Liver (tissue), 9 donors: ENCODE results near the gene ST3GAL3. TPM values are rescaled to one million over a fixed set of nuclear protein-coding genes. Genes with fewer than 3 reads are reported as not detected.

Source experiments
- DNase-seq: peaks from one replicate; pipeline ENCODE4 v3.0.0-alpha.2; 2017; ENCODE audit warnings: low spot score
- H3K27ac ChIP-seq, 2 donors: one replicate each; pipeline ENCODE4 v1.7.0; 2013; ENCODE audit warnings: inconsistent platforms in 2 of 2, low read length in 2 of 2, control low read depth in 1 of 2, low read depth in 1 of 2, mild to moderate bottlenecking in 1 of 2
- H3K27me3 ChIP-seq, 4 donors: one replicate each; pipeline versions ENCODE4 v1.6.1 to v1.7.0; 2013; ENCODE audit warnings: low read length in 3 of 4, inconsistent platforms in 1 of 4, mild to moderate bottlenecking in 1 of 4, moderate library complexity in 1 of 4; ENCODE audit not compliant: control insufficient read depth in 4 of 4, insufficient read depth in 4 of 4
- H3K36me3 ChIP-seq, 4 donors: one replicate each; pipeline versions ENCODE4 v1.6.1 to v1.7.0; 2013; ENCODE audit warnings: low read length in 3 of 4, mild to moderate bottlenecking in 3 of 4, low read depth in 1 of 4, moderate library complexity in 1 of 4; ENCODE audit not compliant: control insufficient read depth in 4 of 4, insufficient read depth in 3 of 4
- H3K4me1 ChIP-seq, 4 donors: one replicate each; pipeline versions ENCODE4 v1.6.1 to v1.7.0; 2013; ENCODE audit warnings: low read length in 3 of 4, mild to moderate bottlenecking in 3 of 4, moderate library complexity in 1 of 4; ENCODE audit not compliant: control insufficient read depth in 4 of 4, insufficient read depth in 4 of 4
- H3K4me3 ChIP-seq, 3 donors: one replicate each; pipeline versions ENCODE4 v1.6.1 to v1.7.0; 2013; ENCODE audit warnings: low read length in 3 of 3, control low read depth in 1 of 3, low read depth in 1 of 3, mild to moderate bottlenecking in 1 of 3
- H3K9ac ChIP-seq, 2 donors: one replicate each; pipeline ENCODE4 v1.7.0; 2013; ENCODE audit warnings: low read length in 2 of 2, mild to moderate bottlenecking in 2 of 2, moderate library complexity in 2 of 2, control low read depth in 1 of 2, low read depth in 1 of 2
- H3K9me3 ChIP-seq, 4 donors: one replicate each; pipeline versions ENCODE4 v1.6.1 to v1.7.0; 2013; ENCODE audit warnings: low read length in 3 of 4; ENCODE audit not compliant: control insufficient read depth in 4 of 4
- ATF3 ChIP-seq: IDR thresholded peaks from 2 replicates; pipeline ENCODE4 v1.6.1; 2016; ENCODE audit warnings: antibody characterized with exemption
- CTCF ChIP-seq: fragments of 150-350 bp; IDR thresholded peaks from 2 replicates; pipeline ENCODE4 v1.5.1; 2017; ENCODE audit warnings: improper control_type of control experiment, low read depth, low read length; ENCODE audit not compliant: missing input control
- EGR1 ChIP-seq, 2 donors: IDR thresholded peaks; 2 replicates each; pipeline ENCODE4 v1.6.1; 2016 to 2018; ENCODE audit warnings: antibody characterized with exemption in 2 of 2, low read depth in 2 of 2
- HNF4A ChIP-seq, 2 donors: conservative IDR thresholded peaks; 2 replicates each; pipeline ENCODE4 v1.6.1; 2016; ENCODE audit warnings: antibody characterized with exemption in 2 of 2, mild to moderate bottlenecking in 2 of 2
- HNF4G ChIP-seq: IDR thresholded peaks from 2 replicates; pipeline ENCODE4 v1.6.1; 2016; ENCODE audit warnings: antibody characterized with exemption
- JUND ChIP-seq, 2 donors: IDR thresholded peaks; 2 replicates each; pipeline ENCODE4 v1.6.1; 2016; ENCODE audit warnings: antibody characterized with exemption in 2 of 2
- NR2F2 ChIP-seq: IDR thresholded peaks from 2 replicates; pipeline ENCODE4 v1.6.1; 2016; ENCODE audit warnings: antibody characterized with exemption
- RAD21 ChIP-seq, 2 donors: IDR thresholded peaks; 2 replicates each; pipeline ENCODE4 v1.6.1; 2016; ENCODE audit warnings: antibody characterized with exemption in 2 of 2, mild to moderate bottlenecking in 2 of 2
- REST ChIP-seq: IDR thresholded peaks from 2 replicates; pipeline ENCODE4 v1.6.1; 2016; ENCODE audit warnings: antibody characterized with exemption, mild to moderate bottlenecking
- RXRA ChIP-seq, 2 donors: IDR thresholded peaks; 2 replicates each; pipeline ENCODE4 v1.6.1; 2017 to 2018; ENCODE audit warnings: antibody characterized with exemption in 2 of 2, mild to moderate bottlenecking in 1 of 2
- SP1 ChIP-seq: IDR thresholded peaks from 2 replicates; pipeline ENCODE4 v1.6.1; 2018; ENCODE audit warnings: antibody characterized with exemption, mild to moderate bottlenecking
- TAF1 ChIP-seq: conservative IDR thresholded peaks from 2 replicates; pipeline ENCODE4 v1.6.1; 2016; ENCODE audit warnings: antibody characterized with exemption, mild to moderate bottlenecking
- ZBTB33 ChIP-seq: IDR thresholded peaks from 2 replicates; pipeline ENCODE4 v1.6.1; 2016; ENCODE audit warnings: antibody characterized with exemption
- WGBS: extraction: QIAGEN DNeasy Blood & Tissue Kit; methylation state at CpG from one replicate; pipeline ENCODE4 v1.1.7; 2013; 5-methylcytosine and 5-hydroxymethylcytosine counted together
- polyA plus RNA-seq, 2 donors: library from polyadenylated mRNA; stranded (reverse) in 1 of 2; unstranded in 1 of 2; fragments of 200-250 nt in 1 of 2; fragments of >200 nt in 1 of 2; fragmentation: Nextera tagmentation in 1 of 2; extraction: Ambion mirVana in 1 of 2; gene quantifications; one replicate each; pipeline versions ENCODE4 v1.2.1 to v1.2.3, GENCODE V29; 2013 to 2015
- total RNA-seq, 2 donors: library from RNA; depleted of rRNA; stranded (reverse); fragments of >200 nt; gene quantifications; one replicate each; pipeline ENCODE4 v1.2.3, GENCODE V29; 2014
- TF ChIP-seq, protein P1 (sequence below): IDR thresholded peaks from 2 replicates; pipeline ENCODE4 v1.6.1; 2016; ENCODE audit warnings: antibody characterized with exemption
- donor health status: healthy.
- donor health status: healthy.
- donor health status: healthy.
- donor health status: healthy.
- donor health status: healthy.

The ST3GAL3 gene
- total and polyA plus RNA-seq, 4 donors, result 4.9 to 11.4 (median 8.1) TPM

GRCh38 chr1:43850591-43851233 is 143.4 kb downstream of the ST3GAL3 start:
- Histone ChIP-seq H3K27me3 (no peaks in the 10 kb centered on the region), H3K4me3 (no peak overlapping the region), H3K9ac (no peak overlapping the region), H3K9me3 (no peaks in the 10 kb centered on the region), H3K27ac (no peak overlapping the region), H3K36me3 (no peaks in the 10 kb centered on the region), H3K4me1 (no peaks in the 10 kb centered on the region)
- 96% methylated on average over 8 of the region's 8 CpGs for WGBS
- no peak for DNase-seq
- TF ChIP-seq ZBTB33 (no peak), EGR1 (IDR thresholded peaks at IDR 0.05; ENCODE audit: low read depth in 2 of 2) (no peak), REST (no peak), HNF4G (no peak), SP1 (no peak), CTCF (no peak), HNF4A (conservative IDR thresholded peaks at IDR 0.05) (no peak)

GRCh38 chr1:43851561-43852338 is 144.4 kb downstream of the ST3GAL3 start:
- H3K4me3 ChIP-seq, result no peak overlapping the region
- 94% methylated on average over 17 of the region's 17 CpGs for WGBS
- no peaks in the 10 kb centered on the region for H3K36me3 ChIP-seq
- no peaks in the 10 kb centered on the region for H3K27me3 ChIP-seq
- H3K9me3 ChIP-seq, result no peaks in the 10 kb centered on the region
- H3K4me1 ChIP-seq, result no peaks in the 10 kb centered on the region
- DNase-seq, result no peak
- H3K9ac ChIP-seq, result no peak overlapping the region
- H3K27ac ChIP-seq, result no peak overlapping the region
- no peak for TF ChIP-seq EGR1 (IDR thresholded peaks at IDR 0.05; ENCODE audit: low read depth in 2 of 2)
- TF ChIP-seq RAD21 (IDR thresholded peaks at IDR 0.05), result no peak
- TF ChIP-seq NR2F2, result no peak
- no peak for TF ChIP-seq ZBTB33
- no peak for TF ChIP-seq REST
- TF ChIP-seq, protein P1, sequence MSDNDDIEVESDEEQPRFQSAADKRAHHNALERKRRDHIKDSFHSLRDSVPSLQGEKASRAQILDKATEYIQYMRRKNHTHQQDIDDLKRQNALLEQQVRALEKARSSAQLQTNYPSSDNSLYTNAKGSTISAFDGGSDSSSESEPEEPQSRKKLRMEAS, result no peak
- TF ChIP-seq TAF1, result no peak
- no peak for TF ChIP-seq RXRA (IDR thresholded peaks at IDR 0.05)
- no peak for TF ChIP-seq HNF4G
- TF ChIP-seq HNF4A (conservative IDR thresholded peaks at IDR 0.05), result no peak
- TF ChIP-seq JUND (IDR thresholded peaks at IDR 0.05), result no peak
- no peak for TF ChIP-seq SP1
- TF ChIP-seq ATF3, result no peak
